K562 (cell line): ENCODE results near the gene PDCD7. TPM values are rescaled to one million over a fixed set of nuclear protein-coding genes. Genes with fewer than 3 reads are reported as not detected.

ENCODE experiments used
- ATAC-seq: fragments of 200-7000 bp; cut with Tn5 transposase; 3 replicates; pipeline ENCODE4 v1.9.1; 2020; ENCODE audit warnings: moderate library complexity
- BruUV-seq: library from RNA; stranded (reverse); fragments of 400-500 nt; replicated peaks from 2 replicates; lab custom pipeline; 2021; lab: Mats Ljungman, UMichigan
- CTCF ChIA-PET: fragments of 300-600 bp; formaldehyde crosslinking; extraction: SDS; loops from one replicate; lab custom pipeline; 2021; ENCODE audit warnings: low intra/inter-chr PET ratio; lab: Yijun Ruan, JAX
- POLR2A ChIA-PET: fragments of 300-600, 350-650 bp; sonication (Branson Sonifier 250); formaldehyde crosslinking; extraction: SDS; loops from one replicate; lab custom pipeline; 2021; ENCODE audit warnings: antibody characterized with exemption, inconsistent platforms; lab: Yijun Ruan, JAX
- DNase-seq, 4 experiments: peaks; one replicate each; pipeline versions ENCODE4 v3.0.0 to v3.0.0-alpha.2; 2011 to 2018; ENCODE audit warnings: low spot score in 3 of 4, mixed read lengths in 3 of 4; ENCODE audit errors: extremely low read depth in 1 of 4
- FAIRE-seq: peaks from 2 replicates; lab custom pipeline; 2011; peaks lifted over from hg19 to GRCh38; lab: Jason Lieb, UNC
- H2AFZ ChIP-seq: 2 replicates; pipeline ENCODE4 v1.6.0; 2011; ENCODE audit warnings: low read depth, low read length, control low read depth, inconsistent platforms
- H3K27ac ChIP-seq: fragments of 200-600 bp; 3 replicates; pipeline ENCODE4 v1.8.0; 2011; ENCODE audit warnings: low read depth, mild to moderate bottlenecking, control low read depth, inconsistent platforms, low read length, moderate library complexity, mixed read lengths; ENCODE audit errors: extremely low read depth
- H3K27me3 ChIP-seq, 2 experiments: fragments of 300-600 bp in 1 of 2; 2 replicates in 1 of 2; 3 replicates in 1 of 2; pipeline versions ENCODE4 v1.6.0 to v1.8.0; 2011; ENCODE audit warnings: inconsistent platforms in 2 of 2, low read length in 2 of 2, mild to moderate bottlenecking in 1 of 2, mixed read lengths in 1 of 2, moderate library complexity in 1 of 2; ENCODE audit not compliant: control insufficient read depth in 2 of 2, insufficient read depth in 2 of 2
- H3K36me3 ChIP-seq: fragments of 300-600 bp; 3 replicates; pipeline ENCODE4 v1.8.0; 2011; ENCODE audit warnings: mild to moderate bottlenecking, low read length, inconsistent platforms; ENCODE audit not compliant: control insufficient read depth, insufficient read depth
- H3K4me1 ChIP-seq, 2 experiments: fragments of 200-600 bp in 1 of 2; replicated peaks in 1 of 2; 2 replicates in 1 of 2; 3 replicates in 1 of 2; pipeline versions ENCODE4 v1.5.1 to v1.8.0; 2011; ENCODE audit warnings: inconsistent platforms in 2 of 2, low read length in 2 of 2, mild to moderate bottlenecking in 1 of 2, mixed read lengths in 1 of 2, moderate library complexity in 1 of 2; ENCODE audit not compliant: control insufficient read depth in 2 of 2, insufficient read depth in 2 of 2
- H3K4me2 ChIP-seq: 2 replicates; pipeline ENCODE4 v1.6.1; 2011; ENCODE audit warnings: low read length, control low read depth, inconsistent platforms, mixed read lengths; ENCODE audit not compliant: insufficient read depth
- H3K4me3 ChIP-seq: fragments of 200-600 bp; sonication (generic), shearing (Covaris generic); 2 replicates; pipeline ENCODE4 v1.5.1; 2016; ENCODE audit warnings: control low read depth, inconsistent platforms
- H3K79me2 ChIP-seq: fragments of 200-600 bp; 3 replicates; pipeline ENCODE4 v1.8.0; 2011; ENCODE audit warnings: low read length, inconsistent platforms; ENCODE audit not compliant: control insufficient read depth, insufficient read depth
- H3K9ac ChIP-seq, 2 experiments: 2 replicates each; pipeline versions ENCODE4 v1.6.0 to v1.6.1; 2011; ENCODE audit warnings: low read depth in 2 of 2, low read length in 2 of 2, control low read depth in 1 of 2, inconsistent platforms in 1 of 2, mild to moderate bottlenecking in 1 of 2, mixed read lengths in 1 of 2; ENCODE audit not compliant: insufficient read depth in 1 of 2
- H3K9me1 ChIP-seq: one replicate; pipeline ENCODE4 v1.6.0; 2011; ENCODE audit warnings: inconsistent platforms, mild to moderate bottlenecking, low read length, moderate library complexity; ENCODE audit not compliant: control insufficient read depth, insufficient read depth
- H3K9me3 ChIP-seq: replicated peaks from 2 replicates; pipeline ENCODE4 v1.5.1; 2011; ENCODE audit warnings: low read depth, low read length, inconsistent platforms; ENCODE audit not compliant: control insufficient read depth, insufficient read depth
- H4K20me1 ChIP-seq: replicated peaks from 2 replicates; pipeline ENCODE4 v1.6.1; 2011; ENCODE audit warnings: low read length, inconsistent platforms, mixed read lengths; ENCODE audit not compliant: control insufficient read depth, insufficient read depth
- SMAD4 ChIP-seq: fragments of 250-450 bp; sonication (Bioruptor Pico); conservative IDR thresholded peaks from 2 replicates; pipeline ENCODE4 v1.8.0; 2021; ENCODE audit warnings: inconsistent platforms, mild to moderate bottlenecking, moderate library complexity
- SNRNP70 ChIP-seq: fragments of 200-400 bp; formaldehyde crosslinking; optimal IDR thresholded peaks from 2 replicates; pipeline ENCODE3; 2017; ENCODE audit warnings: low read depth, low read length
- ZC3H4 ChIP-seq: sonication (generic); formaldehyde crosslinking; IDR thresholded peaks from 2 replicates; pipeline ENCODE4 v1.9.0; 2021; ENCODE audit warnings: missing genetic modification reagents, borderline replicate concordance
- ZNF232 ChIP-seq: sonication (generic); formaldehyde crosslinking; IDR thresholded peaks from 2 replicates; pipeline ENCODE4 v1.8.0; 2022; ENCODE audit warnings: mild to moderate bottlenecking, missing genetic modification reagents
- WGBS: fragments of 100-300 bp; shearing (Covaris generic); methylation state at CpG from one replicate; pipeline ENCODE4 v1.1.6; 2016; ENCODE audit warnings: low coverage, mixed read lengths; ENCODE audit not compliant: insufficient coverage; ENCODE audit errors: missing lambda C conversion rate; 5-methylcytosine and 5-hydroxymethylcytosine counted together
- in situ Hi-C: fragments of 300-500 bp; cut with MboI; formaldehyde crosslinking; loops from 4 replicates; pipeline ENCODE4 v1.15.0; 2018; ENCODE audit warnings: inconsistent platforms, mixed read lengths
- intact Hi-C: fragments of 100-400 bp; cut with micrococcal nuclease; formaldehyde crosslinking; loops from 2 replicates; pipeline ENCODE4 v1.14.2; 2022
- polyA plus RNA-seq, 8 experiments: library from polyadenylated mRNA; depleted of rRNA in 4 of 8; stranded (reverse) in 5 of 8; unstranded in 3 of 8; fragments of >200 nt; fragmentation: Nextera tagmentation in 2 of 8; fragmentation: Illumina TruSeq in 1 of 8; extraction: Ambion mirVana in 2 of 8; extraction: Trizol in 1 of 8; gene quantifications; 2 replicates each; pipeline versions ENCODE4 v1.2.1 to v1.2.3, GENCODE V29; 2011 to 2014; ENCODE audit warnings: inconsistent platforms in 1 of 8, missing spikeins in 1 of 8
- total RNA-seq, 7 experiments: library from RNA; depleted of rRNA in 6 of 7; stranded (reverse); fragments of >200 nt in 6 of 7; fragmentation: Illumina TruSeq in 2 of 7; extraction: Trizol in 2 of 7; gene quantifications; 2 replicates each; pipeline versions ENCODE4 v1.2.1 to v1.2.3, GENCODE V29; 2011 to 2021; ENCODE audit warnings: low replicate concordance in 1 of 7

The PDCD7 gene
- total and polyA plus RNA-seq, 9 of the 15 experiments (the other 6 are each of a cell fraction or from before 2014, with no cell fraction given), result 11.8 to 30.2 (median 18.8) TPM

- DNase-seq, result no peak
- no peak for ATAC-seq
- in situ Hi-C loops, result no loop called here
Observed at GRCh38 chr15:65091946-65092770, 41.5 kb downstream of the PDCD7 start.

GRCh38 chr15:65089206-65089824 lies 44.3 kb downstream of the PDCD7 start:
- H3K36me3 ChIP-seq, result no peaks in the 10 kb centered on the region
- TF ChIP-seq ZC3H4 (CRISPR knock-in tag), result no peak
- in situ Hi-C loops (no loop called here), intact Hi-C loops (loop anchor here (5.0 kb wide), 1 partner anchor 57 kb away; no protein-coding TSS in a partner anchor)
- no peak overlapping the region for H3K27ac ChIP-seq
- ChIA-PET POLR2A (interaction anchor here (0.6 to 0.7 kb wide), 2 partner anchors 100 to 518 kb away, joined by 3 read pairs; partner anchors contain the start of gene SPG21), CTCF (interaction anchor here (0.8 kb wide), 1 partner anchor 358 kb away, joined by 3 read pairs; no protein-coding TSS in a partner anchor)
- H3K4me2 ChIP-seq, result no peak overlapping the region
- no peak overlapping the region for H2AFZ ChIP-seq
- peaks cover 10 to 23% of the 10 kb centered on the region in 2 experiments; a peak in 3 of 5 replicates for H3K27me3 ChIP-seq
- H4K20me1 ChIP-seq, result peaks cover 8% of the 10 kb centered on the region
- H3K4me3 ChIP-seq, result no peak overlapping the region
- FAIRE-seq (no peak), ATAC-seq (no peak), DNase-seq (no peak)
- BruUV-seq, result no TSS peak
- H3K9me1 ChIP-seq, result no peaks in the 10 kb centered on the region
- 9% methylated on average over 5 of the region's 5 CpGs for WGBS
- H3K4me1 ChIP-seq, result peaks cover 0 to 6% of the 10 kb centered on the region in 2 experiments; a peak in 1 of 5 replicates
- H3K79me2 ChIP-seq, result no peaks in the 10 kb centered on the region
- no peak overlapping the region for H3K9ac ChIP-seq
- no peaks in the 10 kb centered on the region for H3K9me3 ChIP-seq

More at GRCh38 chr15:65091946-65092770, 41.5 kb downstream of the PDCD7 start:
- POLR2A ChIA-PET, result interaction anchor here (1.3 kb wide), 1 partner anchor 9 kb away, joined by 3 read pairs; no protein-coding TSS in a partner anchor
- Histone ChIP-seq H3K4me2 (no peak overlapping the region), H3K4me1 (peaks cover 0 to 8% of the 10 kb centered on the region in 2 experiments; a peak in 1 of 5 replicates), H3K27ac (no peak overlapping the region), H3K79me2 (no peaks in the 10 kb centered on the region), H4K20me1 (no peaks in the 10 kb centered on the region), H3K27me3 (no peaks in the 10 kb centered on the region; a peak in 2 of 5 replicates), H3K9ac (no peak overlapping the region), H3K4me3 (no peak overlapping the region), H3K9me1 (no peaks in the 10 kb centered on the region), H3K9me3 (no peaks in the 10 kb centered on the region), H3K36me3 (no peaks in the 10 kb centered on the region), H2AFZ (no peak overlapping the region)
- WGBS, result 40% methylated on average over 12 of the region's 12 CpGs
- intact Hi-C loops, result no loop called here
- FAIRE-seq, result no peak
- no peak for TF ChIP-seq SNRNP70
- no peak for TF ChIP-seq SMAD4 (CRISPR knock-in tag)
- TF ChIP-seq ZNF232 (CRISPR knock-in tag), result no peak
- CTCF ChIA-PET, result interaction anchor here (0.6 kb wide), 1 partner anchor 293 kb away, joined by 3 read pairs; no protein-coding TSS in a partner anchor
- no TSS peak for BruUV-seq
